T-helper 9 cell (primary cell): ENCODE data around the gene ZC3H8.
"Not testable (repeated sequence)": the region's sequence is repeated elsewhere in the genome, so short reads cannot be mapped to it uniquely, and the experiment has no call there.

ENCODE experiments used
- DNase-seq: peaks from one replicate; pipeline ENCODE4 v3.0.0-alpha.2; 2020
- total RNA-seq, 2 donors: gene quantifications; one replicate each; lab custom pipeline; 2026; lab: John Stamatoyannopoulos, UW

ZC3H8 gene
- total RNA-seq = 15.0 to 32.9 reads per million in 2 donors

DNA sequence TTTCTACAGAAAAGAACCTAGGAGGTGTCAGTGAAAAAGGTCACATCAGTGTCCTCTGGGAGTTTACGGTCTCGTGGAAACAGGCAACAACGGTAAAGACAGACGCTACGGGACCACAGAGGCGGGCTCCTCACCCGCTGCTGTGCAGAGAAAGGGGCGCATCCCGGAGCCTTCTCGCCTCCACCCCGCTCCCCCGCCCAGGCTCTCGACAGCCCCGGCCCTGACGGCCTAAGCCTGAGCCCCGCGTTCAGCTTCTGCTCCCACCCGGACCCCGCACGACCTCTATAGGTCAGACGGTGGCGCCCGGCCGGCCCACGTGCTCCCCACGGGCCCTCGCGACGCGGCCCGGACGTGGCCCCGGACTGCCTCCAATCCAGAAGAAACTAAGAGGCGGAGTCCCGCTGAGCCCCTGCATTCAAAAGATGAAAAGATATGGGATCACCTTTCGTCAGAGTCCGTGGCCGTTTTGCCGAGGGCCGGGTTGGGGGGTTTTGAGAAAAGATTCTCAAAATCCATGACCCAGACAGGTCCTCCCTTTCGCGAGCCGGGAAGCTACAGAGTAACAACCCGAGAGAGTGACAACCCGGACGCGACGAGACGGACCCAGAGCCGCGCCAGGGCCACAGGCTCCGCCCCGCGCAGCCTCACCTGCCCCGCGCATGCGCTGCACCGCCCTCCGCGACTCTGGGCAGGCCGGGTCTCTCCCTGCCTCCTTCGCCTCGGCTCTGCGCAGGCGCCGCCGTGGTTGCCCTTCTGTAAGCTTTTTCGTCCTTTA lies at the start of gene ZC3H8:
Gene ZC3H8, minus strand, starts transcription at position 577 of the 775 bp plus-strand sequence. Its CDS starts 61 bp downstream, at position 516.
- DNase-seq = peak; percentile 93

DNA sequence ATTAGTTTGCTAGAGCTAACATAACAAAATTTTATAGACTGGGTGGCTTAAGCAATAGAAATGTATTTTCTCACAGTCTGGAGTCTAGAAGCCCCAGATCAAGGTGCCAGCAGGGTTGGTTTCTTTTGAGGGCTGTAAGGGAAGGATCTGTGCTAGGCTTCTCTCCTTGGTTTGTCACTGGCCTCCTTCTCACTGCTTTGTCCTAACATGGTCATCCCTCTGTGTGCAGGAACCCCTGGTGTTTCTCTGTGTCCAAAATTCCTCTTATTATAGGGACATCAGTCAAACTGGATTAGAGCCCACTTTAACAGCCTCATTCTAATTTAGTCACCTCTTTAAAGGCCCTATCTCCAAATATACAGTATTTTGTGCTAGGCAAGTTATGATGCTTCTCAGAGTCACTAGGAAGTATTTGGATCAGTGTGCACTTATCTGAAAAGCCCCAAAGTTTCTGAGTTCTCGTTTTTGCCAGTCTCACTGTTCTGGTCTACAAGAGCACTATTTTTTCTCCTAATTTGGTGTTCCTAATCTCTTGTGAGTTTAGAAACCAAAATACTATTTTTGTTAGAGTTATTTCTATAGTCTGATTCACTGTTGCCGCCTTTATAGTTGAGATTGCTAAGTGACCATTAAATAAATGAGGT lies 49.6 kb upstream of the ZC3H8 start:
- DNase-seq = no peak

DNA sequence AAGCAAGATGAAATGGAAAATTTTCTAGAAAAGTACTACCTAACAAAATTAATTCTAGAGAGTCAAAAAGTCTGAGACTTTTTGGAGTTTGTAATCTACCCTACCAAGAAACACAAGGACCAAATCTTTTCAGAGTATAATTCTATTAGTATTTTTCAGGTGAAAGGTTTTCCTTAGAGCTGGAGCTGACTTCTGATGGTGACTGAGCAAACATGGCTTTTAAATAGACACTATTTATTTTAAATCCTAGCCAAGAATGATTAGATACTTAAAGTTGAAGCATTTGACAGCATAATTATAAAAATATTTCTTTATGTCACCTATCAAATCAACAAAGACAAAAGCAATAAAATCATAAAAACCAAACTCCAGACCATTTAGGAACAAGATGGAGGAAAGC lies 47.1 kb upstream of the ZC3H8 start:
- no peak for DNase-seq

DNA sequence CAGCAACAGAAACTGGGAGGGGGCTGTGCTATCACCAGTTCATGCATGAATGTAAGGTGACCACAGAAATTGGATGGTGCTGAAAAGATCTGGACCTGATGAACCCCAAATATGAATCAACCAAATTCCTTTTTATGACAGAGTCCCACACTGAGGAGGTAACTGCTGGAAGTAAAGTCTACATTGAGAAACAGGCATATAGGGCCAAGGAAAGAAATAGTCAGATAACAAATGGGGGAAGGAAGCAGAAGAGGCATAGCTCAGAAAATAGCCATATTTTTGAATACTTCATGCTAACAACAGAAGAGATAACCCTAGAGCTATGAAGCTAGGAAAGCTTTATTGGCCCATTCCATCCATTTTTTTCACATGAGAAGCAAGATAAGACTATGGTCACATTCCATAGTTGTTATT lies 46.3 kb upstream of the ZC3H8 start:
- DNase-seq = no peak

DNA sequence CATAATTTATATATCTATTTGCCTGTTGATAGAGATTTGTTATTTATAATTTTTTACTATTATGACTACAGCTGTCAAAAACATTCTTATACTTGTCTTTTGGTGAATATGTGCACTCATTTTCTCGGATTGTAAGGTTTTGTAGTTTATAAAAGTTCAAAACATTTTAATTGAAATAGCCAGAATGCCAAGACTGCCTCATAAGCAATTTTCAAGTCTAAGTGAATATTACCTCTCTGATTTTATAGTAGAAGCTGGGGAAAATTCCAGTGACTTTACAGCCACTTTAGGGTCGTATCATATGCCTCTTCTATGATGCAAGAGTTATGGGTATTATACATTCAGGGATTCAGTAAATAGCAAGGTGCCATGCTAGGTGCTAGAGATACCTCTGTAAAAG lies 41.6 kb upstream of the ZC3H8 start:
- no peak for DNase-seq

DNA sequence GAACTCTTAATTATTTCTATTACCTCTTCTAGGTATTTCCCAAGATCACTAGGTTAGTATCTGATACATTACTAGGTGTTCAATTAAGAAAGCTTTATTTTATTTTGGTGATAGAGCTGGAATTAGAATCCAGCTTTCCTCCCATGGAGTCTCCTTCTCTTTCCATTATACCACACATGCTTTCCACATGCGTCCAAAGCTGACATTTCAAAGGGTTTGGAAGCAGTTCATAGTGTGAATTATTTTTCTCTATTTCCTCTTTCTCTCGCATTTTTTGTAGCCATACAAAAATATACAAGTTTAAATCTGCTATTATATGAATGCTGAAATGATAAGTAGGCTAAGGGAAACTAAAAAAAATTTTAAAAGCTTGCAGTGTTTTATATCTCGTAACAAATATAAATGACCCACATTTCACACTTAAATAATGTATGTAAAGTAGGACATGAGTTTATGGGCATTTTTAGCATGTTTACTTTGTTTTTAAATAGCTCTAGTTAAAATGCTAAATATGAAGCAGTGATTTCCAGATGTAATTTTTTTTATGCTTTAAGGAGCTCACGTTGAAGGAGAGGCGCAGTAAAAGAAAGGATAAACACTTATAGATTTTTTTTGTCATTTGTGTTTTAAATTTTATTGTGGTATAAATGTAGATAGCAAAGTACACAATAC lies 40.7 kb upstream of the ZC3H8 start:
- no peak for DNase-seq

DNA sequence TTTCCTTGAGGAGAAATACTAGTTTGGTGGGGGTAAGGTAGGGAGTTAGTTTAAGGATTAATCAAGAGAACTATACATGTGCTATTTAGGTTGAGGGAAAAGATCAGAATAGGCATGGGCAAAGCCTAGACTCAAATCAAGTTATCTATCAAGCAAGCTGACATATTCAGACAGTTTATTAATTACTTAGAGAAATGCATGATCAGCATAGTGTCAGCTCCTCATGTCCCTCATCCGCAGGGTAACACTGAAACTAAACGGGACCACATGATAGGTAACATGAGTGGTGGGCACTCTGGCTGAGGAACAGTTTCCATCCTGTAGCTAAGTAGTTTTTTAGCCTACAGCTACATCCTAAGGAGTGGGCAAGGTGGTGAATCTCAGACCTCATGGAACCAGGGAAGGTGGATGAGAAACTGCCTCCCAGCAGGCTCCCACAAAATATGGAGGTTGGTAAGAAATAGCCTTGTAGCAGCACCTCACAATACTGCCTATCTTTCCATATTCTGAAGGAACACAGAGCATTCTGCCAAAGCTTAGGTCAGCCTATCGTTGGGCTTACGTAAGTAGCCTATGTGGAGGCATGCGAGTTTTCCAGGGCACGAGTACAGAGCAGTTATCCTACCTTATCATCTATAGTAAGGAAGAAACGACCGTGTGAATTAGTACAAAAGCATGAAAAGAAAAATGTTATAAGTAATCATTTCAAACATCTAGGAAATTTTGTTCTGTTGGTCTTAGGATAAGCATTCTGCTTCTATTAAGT lies 39.0 kb upstream of the ZC3H8 start:
- no peak for DNase-seq

DNA sequence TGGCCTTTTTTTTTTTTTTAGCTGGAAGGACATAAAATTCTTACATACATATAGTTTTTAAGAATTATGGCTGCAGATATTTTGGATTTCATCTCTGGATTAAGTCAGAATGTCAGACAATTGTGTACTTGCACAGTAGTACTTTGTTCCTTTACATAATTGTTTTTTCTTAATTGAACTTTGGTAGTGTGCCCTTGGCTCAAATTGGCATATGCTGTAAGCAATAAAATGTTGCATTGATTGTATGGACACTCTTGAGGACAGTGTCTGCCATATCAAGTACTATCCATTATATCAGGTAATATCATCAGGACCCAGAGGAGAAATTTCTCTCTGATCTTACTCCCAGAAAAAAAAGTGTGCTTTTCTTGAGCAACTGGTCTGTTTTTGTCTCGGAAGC lies 35.8 kb upstream of the ZC3H8 start:
- no peak for DNase-seq

DNA sequence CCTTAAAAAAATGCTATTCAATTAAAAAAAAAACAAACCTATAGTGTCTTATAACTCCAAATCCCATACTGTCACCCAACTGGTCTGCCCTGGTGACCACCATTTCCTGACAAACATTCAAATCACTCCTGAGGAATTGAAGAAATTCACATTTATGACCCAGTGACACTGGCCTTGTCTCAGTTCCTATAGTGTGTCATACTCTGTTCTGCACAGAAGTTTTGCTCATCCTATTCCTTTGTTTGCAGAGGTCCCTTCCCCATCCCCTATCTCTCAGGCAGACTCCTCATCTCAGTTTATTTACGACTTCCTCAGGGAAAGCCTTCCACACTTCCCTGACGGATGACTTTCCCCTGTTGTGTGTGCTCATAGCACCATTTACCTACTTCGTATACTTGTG lies 35.2 kb upstream of the ZC3H8 start:
- DNase-seq = no peak

DNA sequence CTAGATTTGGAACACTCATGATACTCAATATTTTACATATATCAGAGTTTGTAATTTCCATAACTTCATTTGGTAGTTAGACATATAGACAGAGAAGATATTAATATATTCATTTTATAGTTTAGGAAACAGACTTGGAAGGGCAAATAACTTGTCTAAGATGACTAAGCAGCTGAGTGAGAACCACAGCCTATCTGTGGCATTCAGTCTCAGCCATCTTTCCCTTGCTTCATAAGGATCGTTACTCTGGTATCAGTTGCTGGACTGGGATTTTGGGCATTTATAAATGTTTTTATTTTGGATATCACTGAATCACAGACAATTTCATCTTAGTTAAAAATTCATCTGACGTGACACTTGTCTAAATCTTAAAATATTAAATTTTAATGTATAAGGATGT lies 28.7 kb upstream of the ZC3H8 start:
- DNase-seq = not testable (repeated sequence)

DNA sequence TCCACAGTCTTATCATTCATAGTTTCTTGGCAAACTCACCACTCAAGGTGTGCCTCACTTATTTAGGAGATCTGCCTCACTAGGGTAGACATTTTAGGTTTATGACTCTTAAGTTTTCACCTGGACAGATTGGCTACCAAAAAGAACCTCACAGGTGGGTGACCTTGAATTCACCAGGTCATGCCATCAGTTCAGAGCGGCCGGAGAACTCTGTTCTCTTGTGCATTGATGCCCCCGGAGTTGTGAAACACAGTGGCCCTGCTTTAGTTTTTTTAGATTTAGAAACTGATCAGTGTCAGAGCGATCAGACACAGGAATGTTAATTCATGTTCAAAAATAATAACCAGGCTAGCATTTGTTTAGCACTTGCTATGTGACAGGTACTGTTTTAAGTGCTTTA lies 27.2 kb upstream of the ZC3H8 start:
- DNase-seq = not testable (repeated sequence)

DNA sequence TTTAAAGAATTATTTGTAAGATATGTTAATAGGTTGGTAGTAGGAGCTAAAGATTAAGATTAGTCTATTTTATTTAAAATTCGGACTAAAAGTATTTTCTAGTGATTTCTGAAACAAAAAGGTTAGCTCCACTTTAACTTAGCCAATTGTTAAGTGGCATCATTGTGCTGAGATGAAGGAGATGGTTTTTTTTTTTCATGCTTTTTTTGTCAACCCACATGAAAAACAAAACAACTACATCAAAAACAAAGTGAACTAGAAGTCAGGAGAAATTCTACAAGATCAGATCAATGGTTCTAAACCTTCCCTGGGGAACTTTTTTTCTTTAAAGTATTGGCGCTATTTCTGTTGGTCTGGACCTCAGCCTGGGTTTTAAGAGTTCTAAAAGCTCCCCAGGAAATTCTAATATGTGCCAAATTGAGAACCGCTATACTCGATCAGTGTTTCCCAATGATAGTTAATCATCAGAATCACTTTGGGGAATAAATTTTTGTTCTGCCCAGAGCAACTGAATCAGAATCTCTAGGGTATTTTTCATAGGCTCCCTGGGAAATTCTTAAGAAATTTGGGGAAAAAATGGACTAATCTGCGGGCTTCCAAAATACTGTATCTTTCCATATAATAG lies 22.9 kb upstream of the ZC3H8 start:
- no peak for DNase-seq

DNA sequence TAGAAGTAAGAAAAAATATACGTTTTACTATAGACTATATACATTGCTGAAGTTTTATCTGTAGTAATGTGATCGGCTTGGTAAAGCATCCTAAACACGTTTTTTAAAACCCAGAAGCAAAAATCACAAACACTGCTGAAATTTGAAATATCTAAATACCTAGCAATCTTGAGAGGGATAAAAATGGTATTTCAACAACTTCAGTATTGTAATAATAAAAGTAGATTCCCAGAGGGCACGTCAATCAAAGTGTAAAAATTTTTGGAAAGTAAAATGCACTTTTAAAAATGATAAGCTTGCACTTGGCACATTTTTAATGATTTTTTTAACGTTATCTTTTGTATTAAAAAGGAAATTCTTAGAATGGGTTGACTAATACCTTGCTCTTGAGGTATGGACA lies 22.1 kb upstream of the ZC3H8 start:
- DNase-seq = no peak

DNA sequence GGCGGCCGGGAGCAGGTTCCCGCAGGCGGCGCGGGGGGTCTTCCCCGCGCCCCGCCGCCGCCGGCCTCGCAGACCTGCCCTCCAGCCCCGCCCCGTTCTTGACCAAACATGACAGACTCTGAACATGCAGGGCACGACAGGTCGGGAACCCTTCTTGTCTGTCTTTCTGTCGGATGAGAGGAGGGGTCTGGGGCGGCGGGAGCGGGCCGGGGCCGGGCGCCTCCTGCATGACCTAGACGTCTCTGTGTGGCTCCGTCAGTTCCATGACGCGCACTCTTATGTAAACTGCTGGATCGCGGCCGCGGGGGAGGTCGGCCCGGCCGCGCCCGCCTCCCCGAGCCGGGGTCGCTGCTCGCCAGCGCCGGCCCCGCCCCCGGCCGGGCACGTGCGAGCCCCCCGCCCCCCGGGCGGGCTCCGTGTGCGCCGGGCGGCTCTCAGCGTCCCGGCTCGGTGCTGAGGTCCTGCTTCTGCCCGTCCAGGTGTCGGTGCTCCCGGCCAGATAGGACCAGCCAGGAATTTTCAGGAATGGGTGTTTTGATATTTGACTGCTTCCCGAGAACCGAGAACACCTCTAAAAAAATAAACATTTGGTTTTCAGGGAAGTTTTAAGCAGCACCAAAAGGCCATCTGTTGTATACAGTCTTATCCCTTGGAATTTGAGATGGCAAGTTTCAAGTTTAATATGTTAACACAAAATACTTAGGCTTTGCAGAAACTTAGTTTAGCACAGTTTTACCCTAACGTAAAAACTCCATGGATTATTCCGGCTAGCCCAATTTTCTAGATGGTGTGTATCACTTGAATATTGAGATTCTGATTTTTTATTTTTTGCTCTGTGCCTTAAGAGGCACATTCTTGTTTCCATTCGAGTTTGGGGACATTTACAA lies 21.3 kb upstream of the ZC3H8 start:
- peak; percentile 74 for DNase-seq

DNA sequence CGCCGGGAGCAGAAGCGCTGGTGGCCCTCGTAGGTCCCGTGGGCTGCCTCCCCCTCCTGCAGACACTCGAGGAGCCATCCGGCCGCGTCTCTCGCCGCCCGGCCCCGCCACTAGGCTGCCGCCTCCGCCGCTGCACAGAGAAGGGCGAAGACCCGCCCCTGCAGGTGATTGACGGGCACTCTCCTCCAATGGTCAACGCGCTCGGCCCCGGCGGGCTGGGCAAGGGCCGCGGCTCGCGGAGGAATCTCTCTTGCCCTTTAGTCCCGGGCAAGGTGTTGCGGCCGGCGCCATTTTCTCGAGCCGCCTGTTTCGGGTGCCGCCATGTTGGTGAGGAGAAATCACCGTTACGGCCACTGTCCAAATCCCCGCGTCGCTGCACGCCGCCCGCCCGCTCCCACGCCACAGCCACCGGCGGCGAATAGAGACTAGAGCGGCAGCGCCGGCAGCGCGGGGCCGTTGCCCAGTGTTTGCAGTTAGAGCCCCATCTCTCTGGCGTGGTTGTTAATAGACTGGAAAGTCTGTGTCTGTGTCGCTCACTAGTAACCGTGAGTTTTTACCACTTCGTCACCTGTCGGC lies 20.6 kb upstream of the ZC3H8 start, which contains the start of gene ZC3H6:
Gene ZC3H6, plus strand, starts transcription at position 287 of the 576 bp plus-strand sequence. CDS start 398 bp downstream, outside the sequence.
- DNase-seq = peak; percentile 99

DNA sequence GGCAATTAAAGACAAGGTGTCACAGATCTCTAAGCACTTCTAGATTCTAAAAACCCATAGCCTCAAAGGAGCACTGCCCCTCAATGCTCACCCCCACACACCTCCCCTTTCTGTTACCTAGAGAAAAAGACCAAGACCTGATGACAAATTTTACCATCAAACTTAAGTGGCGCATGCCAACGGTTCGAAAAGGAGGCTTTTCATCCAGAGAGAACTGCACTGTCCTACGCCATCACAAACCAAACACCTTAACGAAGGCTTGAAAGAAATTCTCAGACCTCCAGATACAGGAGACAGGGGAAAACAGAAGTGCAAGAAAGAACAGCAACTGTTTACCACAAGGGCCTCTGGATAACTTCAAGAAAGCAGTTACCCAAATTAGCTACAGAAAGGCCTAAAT lies 18.5 kb upstream of the ZC3H8 start:
- DNase-seq = no peak

DNA sequence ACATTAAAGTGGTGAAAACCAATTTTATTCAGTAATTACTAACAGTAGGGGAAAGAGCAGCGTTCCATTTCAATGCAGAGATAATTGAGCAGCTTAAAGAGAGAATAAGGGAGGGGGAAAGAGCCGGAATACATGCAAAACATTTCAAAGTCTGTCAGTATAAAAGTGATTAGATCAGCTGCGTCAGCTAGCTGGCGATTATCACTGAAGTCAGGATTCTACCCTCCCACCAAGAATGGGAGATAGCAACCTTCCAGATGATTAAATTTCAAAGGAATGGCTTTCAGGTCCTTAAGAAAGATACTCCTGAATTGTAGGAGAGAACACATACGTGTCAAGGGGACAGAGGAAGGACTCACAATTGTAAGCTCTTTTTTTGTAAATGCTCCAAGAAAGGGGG lies 17.8 kb upstream of the ZC3H8 start:
- DNase-seq = no peak

DNA sequence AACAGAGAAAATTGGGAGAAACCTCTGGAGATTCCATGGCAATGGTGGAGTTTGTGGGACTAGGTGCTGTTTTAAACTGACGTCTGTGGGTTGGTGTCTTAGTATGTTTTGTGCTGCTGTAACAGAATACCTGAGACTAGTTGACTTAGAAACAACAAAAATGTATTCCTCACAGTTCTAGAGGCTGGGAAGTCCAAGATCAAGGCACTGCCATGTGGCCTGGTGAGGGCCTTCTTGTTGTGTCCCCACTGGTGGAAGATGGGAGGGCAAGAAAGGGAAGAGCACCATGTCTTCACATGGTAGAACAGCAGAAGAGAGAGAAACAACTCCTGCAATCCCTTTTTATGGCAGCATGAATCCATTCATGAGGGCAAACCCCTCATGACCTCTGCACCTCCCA lies 13.7 kb upstream of the ZC3H8 start:
- DNase-seq = no peak

DNA sequence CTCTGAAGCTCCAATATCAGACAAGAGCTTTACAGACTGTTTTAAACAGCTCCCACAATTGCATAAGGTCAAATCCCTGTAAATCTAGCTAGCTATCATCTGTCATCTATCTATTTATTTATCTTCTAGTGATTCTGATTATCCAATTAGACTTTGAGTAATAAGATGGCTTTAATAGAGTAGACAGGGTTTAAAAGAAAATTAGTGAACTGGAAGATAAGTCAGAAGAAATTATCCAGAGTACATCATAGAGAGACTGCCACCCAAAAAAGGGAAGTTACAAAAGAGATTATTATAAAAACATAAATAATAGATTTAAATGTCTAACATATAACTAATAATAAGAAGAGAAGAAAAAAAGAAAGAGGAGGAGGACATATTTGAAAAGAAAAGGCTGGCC lies 8.0 kb upstream of the ZC3H8 start:
- DNase-seq = no peak

DNA sequence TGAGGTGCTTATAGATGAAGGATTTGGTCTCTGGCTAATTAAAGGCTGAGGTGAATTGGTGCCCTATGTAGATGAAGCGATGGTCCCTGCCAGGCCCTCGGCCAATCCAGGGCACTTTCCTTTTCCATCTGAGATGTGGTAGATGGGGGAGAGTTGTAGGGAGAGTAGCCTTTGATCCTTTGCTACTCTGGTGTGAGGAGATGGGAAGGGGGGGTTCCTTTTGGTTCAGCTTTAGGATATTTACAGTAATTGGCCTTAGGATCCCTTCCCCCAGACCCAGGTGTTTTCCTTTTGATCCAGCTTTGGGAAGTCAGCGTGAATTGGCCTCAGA lies 5.4 kb upstream of the ZC3H8 start:
- no peak for DNase-seq
